ENCODE results near the gene ASAP2.

Gene ASAP2

DNA sequence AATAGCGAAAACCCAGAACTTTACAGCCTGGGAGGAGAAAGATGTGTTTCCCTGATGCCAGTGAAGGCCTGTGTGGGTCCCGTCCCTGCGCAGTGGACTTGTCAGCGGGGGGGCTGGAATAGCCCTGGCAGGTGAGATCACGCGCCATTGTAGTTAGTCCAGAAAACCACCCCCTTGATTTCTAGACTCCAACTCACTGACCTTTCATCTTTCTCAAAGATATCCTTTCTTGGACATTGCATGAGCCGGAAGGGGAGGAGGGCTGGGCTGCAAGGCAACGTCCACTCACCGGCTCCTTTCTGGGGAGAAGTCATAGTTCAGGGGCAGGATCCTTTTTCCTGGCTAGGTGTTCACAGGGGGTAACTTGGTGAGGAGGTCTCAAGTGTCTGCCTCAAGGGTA lies 22.3 kb upstream of the ASAP2 start:
- no peak for DNase-seq (ENCODE audit: low read depth in 2 of 2)

DNA sequence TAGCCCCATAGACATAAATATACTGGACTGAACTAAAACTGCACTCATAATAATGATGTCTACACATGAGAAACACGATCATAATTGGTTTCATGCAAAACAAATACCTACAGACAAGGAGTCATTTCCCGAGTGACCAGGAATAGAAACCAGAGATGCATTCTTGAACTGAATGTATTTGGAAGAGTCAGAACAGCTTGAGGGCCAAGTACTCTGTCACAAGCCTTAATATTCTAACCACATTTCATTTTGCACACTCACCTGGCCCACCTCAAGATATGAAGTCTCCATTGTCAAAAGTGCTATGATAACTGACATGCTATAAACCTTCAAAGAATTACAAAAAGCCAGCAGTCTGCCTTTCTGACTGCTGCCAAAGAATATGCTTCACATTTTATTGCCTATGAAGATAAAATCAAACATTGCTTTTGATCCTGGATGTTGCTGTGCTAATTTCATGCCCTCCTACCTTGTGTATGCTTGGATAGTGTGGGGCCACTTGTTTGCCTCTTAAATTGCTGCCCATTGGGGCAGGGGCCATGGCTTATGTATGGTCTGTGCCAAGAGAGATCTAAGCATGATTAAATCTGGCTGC lies 18.9 kb upstream of the ASAP2 start:
- DNase-seq (ENCODE audit: low read depth in 2 of 2), result no peak

DNA sequence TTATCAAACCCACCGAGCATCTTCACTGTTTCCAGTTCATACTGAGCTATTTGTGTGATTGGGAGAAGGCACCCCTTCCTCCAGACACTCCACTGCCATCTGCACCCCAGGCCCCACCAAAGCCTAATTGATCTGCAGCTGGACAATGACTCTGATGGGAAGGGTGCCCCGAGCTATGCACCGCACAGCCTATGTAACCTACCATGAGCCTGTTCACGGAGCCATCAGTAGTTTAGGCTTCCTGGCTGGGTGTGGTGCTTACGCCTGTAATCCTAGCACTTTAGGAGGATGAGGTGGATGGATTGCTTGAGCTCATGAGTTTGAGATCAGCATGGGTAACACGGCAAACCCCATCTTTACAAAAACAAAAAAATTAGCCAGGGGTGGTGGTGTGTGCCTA lies 17.8 kb upstream of the ASAP2 start:
- DNase-seq (ENCODE audit: low read depth in 2 of 2), result no peak

DNA sequence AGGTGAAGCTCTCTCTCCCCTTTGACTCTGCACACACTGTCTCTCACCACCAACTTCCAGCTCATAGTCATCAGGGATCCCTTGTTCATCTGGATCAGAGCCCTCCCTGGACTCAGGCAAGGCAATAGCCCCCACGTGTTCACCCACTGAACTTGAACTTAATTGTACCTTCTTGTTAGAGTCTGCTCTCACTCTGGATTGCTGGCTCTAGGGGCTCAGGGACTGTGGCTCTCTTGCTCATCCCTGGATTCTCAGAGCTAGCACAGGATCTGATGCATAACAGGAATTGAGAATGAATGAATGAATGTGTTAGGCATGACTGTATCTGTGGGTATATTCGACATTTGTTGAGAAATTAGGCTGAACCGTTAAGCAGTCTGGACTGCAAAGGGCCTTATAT lies 16.7 kb upstream of the ASAP2 start:
- no peak for DNase-seq (ENCODE audit: low read depth in 2 of 2)

DNA sequence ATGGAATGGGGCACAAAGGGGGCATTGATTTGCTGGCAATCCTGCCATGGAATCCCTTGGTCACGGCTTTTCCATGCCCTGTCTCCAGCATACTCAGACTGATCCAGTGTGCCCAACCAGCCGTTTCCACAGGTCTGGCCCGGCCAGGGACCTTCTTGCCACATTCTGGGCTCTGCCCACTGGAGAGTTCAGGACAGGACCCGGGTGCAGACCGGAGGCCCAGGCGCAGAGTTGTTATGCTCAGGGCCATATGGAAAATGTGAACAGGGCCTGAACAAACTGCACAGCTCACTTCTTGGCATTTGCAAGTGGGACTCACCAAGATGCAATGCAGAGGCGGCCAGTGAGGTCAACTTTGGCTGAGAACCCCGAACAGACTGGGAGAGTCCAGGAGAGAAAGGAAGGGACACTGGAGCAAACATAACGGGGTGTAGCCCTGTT lies 15.6 kb upstream of the ASAP2 start:
- DNase-seq (ENCODE audit: low read depth in 2 of 2), result no peak

DNA sequence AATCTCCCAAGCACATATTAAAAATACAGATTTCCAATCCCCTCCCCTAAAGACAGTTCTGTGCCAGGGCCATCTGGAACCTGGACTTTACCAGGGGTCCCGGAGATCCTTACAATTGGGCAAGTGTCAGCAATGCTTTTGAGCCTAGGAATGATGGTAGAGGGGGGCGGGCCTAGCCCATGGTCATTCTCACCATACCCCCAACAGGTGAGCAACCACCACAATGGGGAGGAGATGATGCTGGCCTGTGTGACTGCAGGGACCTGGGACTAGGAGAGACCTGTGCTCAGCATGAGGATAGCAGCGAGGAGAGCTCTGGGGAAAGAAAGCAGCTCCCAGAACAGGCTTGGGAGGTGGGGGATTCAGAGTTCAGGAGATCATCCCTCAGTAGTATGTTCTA lies 13.9 kb upstream of the ASAP2 start:
- DNase-seq (ENCODE audit: low read depth in 2 of 2), result no peak

DNA sequence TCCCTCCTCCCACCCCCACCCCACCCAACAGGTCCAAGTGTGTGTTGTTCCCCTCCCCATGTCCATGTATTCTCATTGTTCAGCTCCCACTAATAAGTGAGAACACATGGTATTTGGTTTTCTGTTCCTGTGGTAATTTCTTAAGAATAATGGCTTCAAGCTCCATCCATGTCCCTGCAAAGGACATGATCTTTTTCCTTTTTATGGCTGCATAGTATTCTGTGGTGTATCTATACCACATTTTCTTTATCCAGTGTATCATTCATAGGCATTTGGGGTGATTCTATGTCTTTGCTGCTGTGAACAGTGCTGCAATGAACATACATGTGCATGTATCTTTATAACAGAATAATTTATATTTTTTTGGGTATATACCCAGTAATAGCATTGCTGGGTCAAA lies 12.3 kb upstream of the ASAP2 start:
- DNase-seq (ENCODE audit: low read depth in 2 of 2), result no peak

DNA sequence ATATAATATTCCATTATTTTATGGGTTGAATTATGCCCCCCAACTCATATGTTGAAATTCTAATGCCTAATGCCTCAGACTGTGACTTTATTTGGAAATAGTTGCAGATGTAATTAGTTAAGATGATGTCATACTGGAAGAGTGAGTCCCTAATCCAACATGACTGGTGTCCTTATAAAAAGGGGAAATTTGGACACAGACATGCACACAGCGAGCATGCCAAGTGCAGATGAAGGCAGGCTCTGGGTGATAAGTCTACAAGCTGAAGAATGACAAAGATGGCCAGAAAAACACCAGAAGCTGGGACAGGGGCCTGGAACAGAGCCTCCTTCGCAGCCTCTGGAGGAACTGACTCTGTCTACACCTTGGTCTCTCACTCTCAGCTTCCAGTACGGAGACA lies 10.0 kb upstream of the ASAP2 start:
- DNase-seq (ENCODE audit: low read depth in 2 of 2), result no peak

DNA sequence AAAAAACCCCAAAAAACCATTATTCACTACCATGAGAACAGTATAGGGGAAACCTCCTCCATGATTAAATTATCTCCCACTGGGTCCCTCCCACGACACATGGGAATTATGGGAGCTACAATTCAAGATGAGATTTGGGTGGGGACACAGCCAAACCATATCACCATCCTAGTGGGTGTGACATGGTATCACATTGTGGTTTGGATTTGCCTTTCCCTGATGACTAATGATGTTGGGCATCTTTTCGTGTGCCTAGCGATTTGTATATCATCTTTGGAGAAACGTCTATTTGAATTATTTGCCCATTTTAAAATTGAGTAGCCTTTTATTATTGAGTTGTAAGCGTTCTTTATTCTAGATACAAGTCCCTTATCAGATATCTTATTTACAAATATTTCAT lies 8.7 kb upstream of the ASAP2 start:
- DNase-seq (ENCODE audit: low read depth in 2 of 2), result no peak

DNA sequence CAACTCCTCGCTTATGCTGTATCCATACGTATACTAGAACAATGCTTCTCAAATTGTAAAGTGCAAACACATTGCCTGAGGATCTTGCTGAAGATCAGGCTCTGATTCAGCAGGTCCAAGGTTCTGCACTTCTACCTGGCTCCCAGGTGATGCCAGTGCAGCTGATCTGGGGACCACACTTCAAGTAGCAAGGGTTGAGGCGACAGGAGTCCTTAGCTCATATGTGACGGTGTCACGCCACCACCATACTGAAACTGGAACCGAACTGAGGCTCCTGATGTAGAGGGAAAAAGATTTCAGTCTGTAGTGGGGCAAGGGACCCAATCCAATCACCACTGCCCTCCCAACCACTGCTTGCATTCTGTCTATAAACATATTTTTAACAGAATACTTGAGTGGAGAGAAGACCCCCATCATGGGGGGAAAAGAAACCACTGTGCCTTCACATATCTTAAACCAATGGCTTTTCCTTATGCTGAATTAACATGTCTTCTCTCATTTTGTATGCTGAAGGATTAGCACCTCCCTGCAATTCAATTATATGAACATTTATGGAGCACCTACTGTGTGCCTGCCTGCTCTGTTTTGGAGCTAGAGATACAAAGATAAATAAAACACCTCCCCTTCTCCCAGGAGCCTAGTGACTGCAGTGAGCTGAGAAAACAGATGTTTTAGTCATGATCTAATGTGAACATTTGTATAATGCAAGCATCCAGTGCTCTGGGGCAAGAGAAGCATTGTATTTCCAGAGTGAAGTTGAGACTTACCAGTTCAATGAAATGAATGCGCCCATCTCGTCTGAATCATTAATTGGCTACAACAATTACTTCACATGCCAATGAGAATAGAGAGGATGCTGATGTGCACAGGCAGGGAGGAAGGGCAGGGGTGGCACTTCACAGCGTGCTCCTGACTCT lies 6.6 kb upstream of the ASAP2 start:
- DNase-seq (ENCODE audit: low read depth in 2 of 2), result no peak

DNA sequence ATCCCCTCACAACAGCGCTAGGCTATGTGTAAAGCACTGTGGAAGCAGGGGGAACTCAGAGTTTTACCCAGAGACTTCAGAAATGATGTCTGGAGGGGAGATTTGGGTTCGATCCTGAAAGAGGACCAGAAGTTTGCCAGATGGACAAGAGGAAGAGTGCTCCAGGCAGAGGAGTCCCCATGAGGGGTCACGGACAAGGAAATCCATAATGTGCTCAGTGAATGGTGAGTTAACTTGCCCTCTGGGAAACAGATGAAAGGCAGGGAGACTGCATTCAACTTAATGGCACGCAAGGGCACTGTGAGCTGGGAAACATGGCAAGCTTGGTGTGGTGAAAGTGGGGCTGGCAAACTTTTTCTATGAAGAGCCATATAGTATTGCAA lies 6.0 kb upstream of the ASAP2 start:
- DNase-seq (ENCODE audit: low read depth in 2 of 2), result no peak

DNA sequence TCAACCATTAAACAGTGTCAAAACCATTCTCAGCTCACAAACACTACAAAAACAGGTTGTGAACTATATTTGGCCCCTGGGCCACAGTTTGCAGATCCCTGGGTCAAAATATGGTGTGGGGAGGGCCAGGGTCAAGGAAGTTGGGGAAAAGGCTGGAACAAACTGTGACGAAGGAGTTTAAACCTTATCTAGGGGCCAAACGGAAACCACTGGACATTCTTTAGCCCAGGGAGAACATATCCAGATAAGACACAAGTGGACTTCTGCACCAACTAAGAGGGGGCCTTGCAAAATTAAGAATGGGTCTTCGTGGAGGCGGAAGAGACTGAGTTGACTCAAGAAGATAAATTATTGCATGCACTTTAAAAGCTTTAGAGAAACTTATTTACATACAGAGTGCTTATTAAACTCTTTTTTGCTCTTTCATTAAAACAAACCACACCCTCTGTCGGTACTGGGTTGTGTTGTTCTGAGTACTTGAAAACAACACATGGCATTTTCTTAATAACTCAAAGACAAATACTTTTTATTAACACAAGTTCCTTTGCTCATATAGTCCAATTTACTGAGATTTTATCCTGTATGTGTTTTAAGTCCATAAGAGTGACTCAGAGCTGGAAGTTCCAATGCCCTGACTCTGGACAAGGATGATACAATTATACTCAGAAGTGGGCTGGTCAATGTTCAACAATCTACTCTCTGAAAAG lies 5.3 kb upstream of the ASAP2 start:
- DNase-seq (ENCODE audit: low read depth in 2 of 2), result no peak

DNA sequence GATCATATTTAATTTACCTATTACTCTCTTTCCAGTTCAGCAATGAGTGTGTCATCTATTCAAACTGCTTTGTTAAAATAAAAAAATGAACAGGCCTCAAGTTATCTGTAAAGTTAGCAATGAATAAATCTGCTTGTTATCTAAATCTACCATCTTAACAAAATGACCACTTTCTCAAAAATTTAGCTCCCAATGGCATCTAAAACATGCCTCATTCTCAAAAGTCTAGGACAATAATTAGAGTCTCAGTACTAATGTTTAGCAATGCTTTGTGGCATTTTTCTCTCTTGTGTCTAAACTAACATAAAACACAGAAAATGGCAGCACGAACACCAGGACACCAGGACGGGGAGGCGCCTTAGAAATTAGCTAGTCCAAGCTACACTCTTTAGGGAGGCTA lies 3.6 kb upstream of the ASAP2 start:
- DNase-seq (ENCODE audit: low read depth in 2 of 2), result no peak

DNA sequence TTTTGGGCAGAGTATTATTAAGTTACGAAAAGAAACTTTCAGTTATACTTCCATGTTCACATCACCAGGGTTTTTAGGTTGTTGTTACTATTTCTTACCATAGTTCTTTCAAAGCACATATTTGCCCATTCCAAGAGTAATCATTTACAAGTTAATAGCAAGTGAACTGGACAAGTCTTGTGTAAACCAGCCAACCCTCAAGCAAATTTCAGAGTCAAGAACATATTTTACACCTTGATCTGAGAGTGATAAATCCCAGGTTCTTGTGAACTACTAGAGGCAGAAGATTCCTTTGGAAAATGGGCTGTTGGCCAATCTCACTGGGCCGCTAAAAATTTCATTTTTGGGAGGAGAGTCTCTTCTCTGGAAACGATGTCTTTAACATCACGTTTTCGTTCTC lies 2.7 kb upstream of the ASAP2 start:
- DNase-seq (ENCODE audit: low read depth in 2 of 2), result no peak

DNA sequence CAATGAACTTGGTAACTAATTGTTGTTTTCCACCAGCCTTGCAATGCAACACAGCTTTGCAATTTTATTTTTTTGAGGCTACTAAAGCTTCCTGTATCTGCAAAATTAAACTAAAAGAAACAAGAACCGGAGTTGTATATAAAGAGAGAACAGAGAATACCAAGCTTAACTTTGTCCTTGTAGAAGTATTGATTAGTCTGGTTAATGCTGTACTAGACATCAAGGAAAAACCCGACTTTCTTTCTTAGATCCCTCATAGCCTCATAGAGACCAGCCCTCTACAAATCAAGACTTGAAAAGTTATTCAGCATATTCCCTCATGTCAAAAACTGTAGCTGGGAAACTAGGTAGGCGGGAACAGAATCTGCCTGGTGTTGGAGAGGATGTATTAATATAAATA lies 1.7 kb upstream of the ASAP2 start:
- no peak for DNase-seq (ENCODE audit: low read depth in 2 of 2)

DNA sequence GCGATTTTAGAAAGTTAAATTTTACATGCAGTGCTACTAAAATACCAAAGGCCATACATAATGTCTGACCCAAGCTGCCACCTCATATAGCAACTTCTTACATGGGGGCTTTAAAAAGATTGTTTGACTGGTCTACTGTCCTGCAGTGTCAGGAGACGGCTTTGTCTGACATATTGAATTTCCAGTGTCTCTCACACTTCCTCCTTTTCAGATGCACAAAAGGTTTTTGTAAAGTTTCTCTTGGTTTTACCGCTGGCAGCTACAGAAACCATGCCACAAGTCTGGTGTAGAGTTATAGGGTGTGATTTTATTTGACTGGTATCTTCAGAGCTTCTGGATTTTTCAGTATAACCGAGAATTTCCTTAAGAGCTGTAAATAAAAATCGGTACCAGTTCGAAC lies 1.1 kb upstream of the ASAP2 start:
- DNase-seq (ENCODE audit: low read depth in 2 of 2), result no peak

DNA sequence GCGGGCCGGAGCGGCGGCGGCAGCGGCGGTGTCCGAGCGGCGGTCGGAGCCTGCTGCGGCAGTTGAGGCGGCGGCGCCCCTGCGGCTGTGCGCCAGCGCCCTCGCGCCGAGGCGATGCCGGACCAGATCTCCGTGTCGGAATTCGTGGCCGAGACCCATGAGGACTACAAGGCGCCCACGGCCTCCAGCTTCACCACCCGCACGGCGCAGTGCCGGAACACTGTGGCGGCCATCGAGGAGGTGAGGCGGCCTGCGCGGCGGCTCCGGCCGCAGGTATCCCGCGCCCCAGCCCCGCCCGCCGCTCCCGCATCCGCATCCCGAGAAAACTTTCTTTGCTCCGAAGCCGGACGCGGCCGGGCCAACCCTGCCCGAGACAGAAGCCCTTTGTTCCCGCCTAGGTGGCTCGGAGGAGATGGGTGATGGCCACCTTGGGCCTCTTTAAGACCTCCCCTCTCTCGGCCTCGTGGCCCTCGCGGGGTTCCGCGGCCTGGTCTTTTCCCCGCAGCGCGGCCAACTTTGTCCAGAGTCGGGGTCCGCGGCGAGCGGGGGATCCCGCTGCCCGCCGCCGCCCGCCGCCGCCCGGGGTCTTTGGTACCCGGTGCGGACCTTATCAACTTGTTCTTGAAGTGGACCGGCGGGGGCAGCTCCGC lies 504 bp downstream of the ASAP2 start:
- no peak for DNase-seq (ENCODE audit: low read depth in 2 of 2)

DNA sequence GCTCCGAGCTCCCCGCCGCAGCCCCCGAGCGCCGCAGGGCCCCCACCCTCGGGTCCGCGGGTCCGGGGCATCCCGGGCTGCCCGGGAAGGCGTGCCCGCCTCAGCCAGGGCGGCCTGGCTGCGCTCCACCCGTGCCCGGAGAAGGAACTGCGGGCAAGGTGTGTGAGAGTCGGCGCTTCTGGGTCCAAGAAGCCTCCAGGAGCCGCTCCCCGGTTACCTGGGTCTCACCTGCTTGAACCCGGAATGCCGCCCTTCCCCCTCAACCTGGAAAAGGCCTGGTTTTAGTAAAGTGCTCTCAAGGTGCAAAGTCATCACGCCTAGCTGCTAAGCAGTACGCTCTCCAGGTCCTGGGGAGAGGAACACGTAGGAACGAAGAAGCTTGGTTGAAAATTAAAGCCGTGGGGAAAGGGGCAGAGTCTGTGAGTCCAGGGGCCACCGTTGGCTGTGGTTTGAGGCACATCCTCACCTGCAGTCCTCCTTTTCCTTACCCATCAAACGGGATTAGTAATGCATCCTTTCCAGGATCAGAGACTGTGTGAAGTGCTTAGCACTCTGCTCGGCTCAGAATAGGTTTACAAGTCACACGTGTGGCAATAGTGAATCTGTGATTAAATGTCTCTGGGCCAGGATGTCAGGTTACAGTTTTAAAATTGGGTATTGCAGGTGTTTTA lies 1.2 kb downstream of the ASAP2 start:
- DNase-seq (ENCODE audit: low read depth in 2 of 2), result no peak

DNA sequence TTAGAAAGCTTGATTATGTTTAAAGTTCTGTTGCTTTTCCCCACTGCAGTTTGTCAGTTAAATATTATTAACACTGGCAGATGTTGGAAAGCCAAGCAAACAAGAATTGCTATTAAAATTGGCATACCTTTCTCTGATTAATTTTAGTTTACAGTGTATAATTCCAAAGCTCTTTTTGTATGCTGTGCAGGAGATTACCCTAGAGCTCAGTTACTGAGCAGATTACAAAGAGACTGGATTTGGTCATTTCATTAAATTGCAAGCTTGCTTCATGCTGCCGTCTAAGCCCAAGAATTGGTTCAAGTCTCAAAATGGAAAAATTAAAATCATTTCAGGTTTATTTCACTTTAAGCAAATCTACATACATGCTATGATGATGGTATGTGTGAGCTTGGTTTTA lies 2.3 kb downstream of the ASAP2 start:
- DNase-seq (ENCODE audit: low read depth in 2 of 2), result no peak

DNA sequence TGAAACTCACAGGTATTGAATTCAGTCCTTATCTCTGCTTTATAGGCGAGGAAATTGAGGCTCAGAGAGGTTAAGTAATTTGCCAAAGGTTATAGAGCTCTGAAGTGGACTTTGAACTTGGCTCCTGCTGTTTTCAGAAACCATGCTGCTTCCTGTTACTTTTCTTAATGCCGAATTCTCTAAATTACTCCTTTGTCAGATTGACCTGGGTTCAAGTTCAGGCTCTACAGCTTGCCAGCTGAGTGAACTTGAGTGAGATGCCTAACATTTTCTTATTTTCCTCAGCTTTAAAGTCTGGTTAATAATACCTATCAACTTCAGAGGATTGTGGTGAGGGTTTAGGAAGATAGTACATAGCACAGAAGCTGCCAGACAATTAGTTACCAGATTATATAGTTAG lies 3.4 kb downstream of the ASAP2 start:
- DNase-seq (ENCODE audit: low read depth in 2 of 2), result no peak

DNA sequence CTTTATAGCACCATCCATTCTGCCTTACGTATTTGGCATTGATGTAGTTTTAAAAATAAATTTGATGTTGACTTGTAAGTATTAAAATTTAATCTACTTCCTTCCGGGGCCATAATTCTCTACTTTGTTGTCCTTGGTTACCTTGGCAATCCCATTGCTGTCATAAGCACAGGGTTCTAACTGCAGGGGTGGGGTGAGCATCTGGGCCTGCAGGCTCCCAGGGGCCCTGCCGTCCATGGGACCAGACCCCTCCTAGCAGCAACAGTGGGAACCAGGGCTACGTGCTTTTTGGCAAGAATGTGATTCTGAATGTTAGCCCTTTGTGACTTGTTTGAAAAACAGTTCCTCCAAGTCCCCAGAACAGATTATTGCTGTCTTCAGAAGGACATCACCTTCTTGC lies 4.9 kb downstream of the ASAP2 start:
- DNase-seq (ENCODE audit: low read depth in 2 of 2), result no peak
